GM19468 (cell line): ENCODE measurements around the gene CRAMP1.
"Not testable (repeated sequence)": the region's sequence is repeated elsewhere in the genome, so short reads cannot be mapped to it uniquely, and the experiment has no call there.

Experiments
- ATAC-seq: cut with Tn5 transposase; IDR thresholded peaks from one replicate; pipeline ENCODE4 v1.9.1; 2021; ENCODE audit warnings: mild to moderate bottlenecking, moderate library complexity, moderate number of reproducible peaks; ENCODE audit not compliant: unreplicated experiment; ENCODE audit errors: extremely low read depth

CRAMP1 gene

GRCh38 chr16:1705688-1706385, 93.7 kb downstream of the CRAMP1 start, which contains the start of gene MAPK8IP3:
Gene MAPK8IP3 (plus strand): TSS chr16:1706195. CDS start chr16:1706340, 145 bp downstream.
- ATAC-seq, result peak; percentile 61

- no peak for ATAC-seq
Measured at GRCh38 chr16:1706386-1707192, 94.4 kb downstream of the CRAMP1 start.

DNA sequence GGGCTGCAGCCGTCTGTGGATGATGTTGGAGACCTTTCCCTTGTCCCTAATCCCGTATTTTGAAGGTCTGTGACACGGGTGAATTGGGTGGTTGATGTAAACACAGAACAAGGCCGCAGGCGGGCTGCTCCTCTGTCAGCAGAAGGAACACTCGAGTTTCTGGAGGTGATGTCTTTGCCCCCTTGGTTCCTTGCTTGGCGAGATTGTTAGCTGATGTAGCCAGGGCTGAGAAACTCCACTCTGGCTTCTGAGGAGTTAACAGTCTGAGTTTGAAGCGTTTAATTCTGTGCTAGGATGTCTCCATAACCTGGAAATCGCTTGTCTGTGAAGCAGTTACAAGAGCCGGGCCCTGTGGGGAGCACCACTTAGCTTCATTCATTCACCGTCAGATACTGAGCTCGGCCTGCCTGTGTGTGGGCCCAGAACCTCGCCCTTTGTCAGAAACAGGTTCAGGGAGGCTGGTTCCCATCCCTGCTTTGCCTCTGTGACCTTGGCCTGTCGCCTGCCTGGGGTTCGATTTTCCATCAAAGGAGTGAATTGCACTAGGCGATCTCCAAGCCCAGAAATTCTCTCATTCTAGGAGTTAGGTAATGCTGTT, 95.1 kb downstream of the CRAMP1 start:
- no peak for ATAC-seq

- no peak for ATAC-seq
Measured at GRCh38 chr16:1708083-1708767, 96.1 kb downstream of the CRAMP1 start.

DNA sequence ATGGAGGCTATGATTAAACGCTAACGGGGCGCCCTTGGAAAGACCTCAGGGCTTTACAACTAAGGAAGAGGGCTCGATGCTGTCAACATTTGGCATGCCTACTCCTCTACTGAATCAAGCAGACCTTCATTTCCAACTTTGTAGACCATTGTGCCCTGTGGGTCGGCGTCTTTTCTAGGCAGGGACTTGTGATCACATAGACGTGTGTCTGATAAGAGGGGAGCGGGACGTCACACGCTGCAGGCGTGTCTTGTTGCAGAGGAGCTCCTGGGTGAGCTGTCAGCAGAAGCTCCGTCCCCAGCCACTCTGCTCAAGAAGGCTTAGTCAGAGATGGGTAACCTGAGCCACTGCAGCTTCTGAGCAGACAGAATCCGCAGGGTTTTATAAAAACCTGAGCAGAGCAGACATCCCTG, 96.6 kb downstream of the CRAMP1 start:
- no peak for ATAC-seq

GRCh38 chr16:1709356-1709755, 97.2 kb downstream of the CRAMP1 start:
- ATAC-seq, result no peak

DNA sequence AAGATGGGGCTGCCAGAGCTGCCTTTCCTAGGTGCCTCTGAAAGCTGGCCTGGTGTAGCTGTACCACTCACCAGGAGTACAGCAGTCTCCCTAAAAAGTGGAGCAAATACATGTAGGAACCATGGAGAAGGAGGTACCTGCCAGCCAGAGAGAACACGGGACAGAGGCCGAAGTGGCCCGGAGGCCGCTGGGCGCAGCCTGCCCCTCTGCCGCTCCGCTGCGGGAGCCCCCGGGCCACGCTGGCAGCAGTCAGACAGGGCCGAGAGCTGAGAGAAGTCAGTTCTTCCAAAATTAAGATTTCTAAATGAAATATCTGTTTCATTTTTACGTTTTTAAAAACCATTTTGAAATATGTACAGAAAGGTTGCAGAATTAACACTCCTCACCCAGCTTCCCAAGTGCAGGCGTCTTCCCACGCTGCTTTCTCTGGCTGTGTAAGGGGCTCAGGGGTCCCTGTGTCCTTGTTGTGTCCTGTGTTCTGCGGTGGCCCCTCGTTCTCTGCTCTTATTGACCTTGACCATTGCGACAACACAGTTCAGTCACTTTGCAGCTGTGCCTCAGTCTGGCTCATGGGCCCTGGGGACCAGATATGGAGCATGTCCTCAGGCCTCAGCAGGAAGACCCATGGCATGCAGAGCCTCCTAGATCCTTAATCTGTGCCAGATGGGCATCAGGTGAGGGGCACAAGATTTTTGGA, 98.8 kb downstream of the CRAMP1 start:
- ATAC-seq, result no peak

GRCh38 chr16:1712791-1713261, 100.7 kb downstream of the CRAMP1 start:
- no peak for ATAC-seq

GRCh38 chr16:1713331-1713730, 101.2 kb downstream of the CRAMP1 start:
- no peak for ATAC-seq

- ATAC-seq, result no peak
Measured at GRCh38 chr16:1713933-1714332, 101.8 kb downstream of the CRAMP1 start.

DNA sequence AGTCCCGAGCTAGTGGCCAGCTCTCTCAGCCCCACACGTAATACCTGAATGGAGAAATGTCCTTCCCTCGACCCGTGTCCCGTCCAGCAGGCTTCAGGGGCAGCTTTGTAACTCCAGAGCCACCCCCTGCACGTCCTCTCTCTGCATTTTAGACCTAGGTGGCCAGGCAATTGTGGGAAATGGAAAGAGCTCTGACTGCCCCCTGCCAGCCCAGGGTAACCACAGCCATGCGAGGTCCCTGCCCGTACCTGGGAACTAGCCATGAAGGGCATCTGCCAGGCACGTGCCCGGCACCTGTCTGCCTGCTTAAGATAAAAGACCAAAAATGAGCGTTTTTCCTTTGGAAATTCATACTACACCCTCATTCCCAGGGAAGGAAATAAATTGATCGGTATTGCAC, 103.1 kb downstream of the CRAMP1 start:
- ATAC-seq, result no peak

- ATAC-seq, result not testable (repeated sequence)
Measured at GRCh38 chr16:1718236-1718635, 106.1 kb downstream of the CRAMP1 start.

DNA sequence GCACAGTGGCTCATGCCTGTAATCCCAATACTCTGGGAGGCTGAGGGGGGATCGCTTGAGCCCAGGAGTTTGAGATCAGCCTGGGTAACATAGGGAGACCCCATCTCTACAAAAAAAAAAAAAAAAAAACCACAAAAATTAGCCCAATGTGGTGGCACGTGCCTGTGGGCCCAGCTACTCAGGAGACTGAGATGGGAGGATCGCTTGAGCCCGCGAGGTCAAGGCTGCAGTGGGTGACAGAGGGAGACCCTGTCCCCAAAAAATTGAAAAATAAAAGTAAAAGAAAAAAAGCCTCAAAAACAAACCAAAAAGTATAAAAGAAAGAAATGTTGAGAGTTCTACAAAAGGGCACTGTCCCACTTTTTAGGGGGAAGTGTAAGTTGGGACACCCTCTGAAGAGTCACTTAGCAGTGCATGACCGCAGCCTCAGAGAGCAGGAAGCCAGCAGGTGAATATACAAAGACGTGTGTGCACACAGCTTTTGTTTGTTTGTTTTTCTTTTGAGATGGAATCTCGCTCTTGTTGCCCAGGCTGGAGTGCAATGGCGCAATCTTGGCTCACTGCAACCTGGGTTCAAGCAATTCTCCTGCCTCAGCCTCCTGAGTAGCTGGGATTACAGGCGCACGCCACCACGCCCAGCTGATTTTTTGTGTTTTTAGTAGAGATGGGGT, 107.5 kb downstream of the CRAMP1 start:
- ATAC-seq, result not testable (repeated sequence)

DNA sequence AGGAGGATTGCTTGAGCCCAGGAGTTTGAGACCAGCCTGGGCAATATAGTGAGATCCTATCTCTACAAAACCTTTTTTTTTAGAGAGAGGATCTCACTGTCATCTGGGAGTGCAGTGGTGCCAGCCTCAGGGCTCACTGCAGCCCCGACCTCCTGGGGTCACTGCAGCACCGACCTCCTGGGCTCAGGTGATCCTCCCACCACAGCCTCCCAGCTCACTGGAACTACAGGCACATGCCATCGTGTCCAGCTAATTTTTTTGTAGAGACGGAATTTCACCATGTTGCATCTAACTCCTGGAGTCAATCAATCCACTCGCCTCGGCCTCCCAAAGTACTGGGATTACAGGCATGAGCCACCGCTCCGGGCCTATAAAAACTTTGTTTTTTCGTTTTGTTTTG, 109.2 kb downstream of the CRAMP1 start:
- ATAC-seq, result no peak

- no peak for ATAC-seq
Measured at GRCh38 chr16:1723450-1724147, 111.4 kb downstream of the CRAMP1 start.

DNA sequence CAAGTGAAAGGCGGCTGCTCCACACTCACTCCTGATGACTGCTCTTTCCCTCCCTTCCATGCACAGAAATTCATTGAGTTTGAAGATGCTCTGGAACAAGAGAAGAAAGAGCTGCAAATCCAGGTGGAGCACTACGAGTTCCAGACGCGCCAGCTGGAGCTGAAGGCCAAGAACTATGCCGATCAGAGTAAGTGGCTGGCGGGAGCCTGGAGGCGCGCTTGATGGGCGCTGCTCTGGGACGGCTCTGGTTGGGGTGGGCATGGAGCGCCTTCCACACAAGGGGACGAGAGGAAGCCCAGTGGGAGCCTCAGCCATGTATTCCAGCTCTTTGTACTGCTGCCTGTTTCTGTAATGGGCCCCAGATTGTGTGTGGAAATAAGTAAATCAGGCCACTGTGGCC, 112.3 kb downstream of the CRAMP1 start:
- no peak for ATAC-seq

DNA sequence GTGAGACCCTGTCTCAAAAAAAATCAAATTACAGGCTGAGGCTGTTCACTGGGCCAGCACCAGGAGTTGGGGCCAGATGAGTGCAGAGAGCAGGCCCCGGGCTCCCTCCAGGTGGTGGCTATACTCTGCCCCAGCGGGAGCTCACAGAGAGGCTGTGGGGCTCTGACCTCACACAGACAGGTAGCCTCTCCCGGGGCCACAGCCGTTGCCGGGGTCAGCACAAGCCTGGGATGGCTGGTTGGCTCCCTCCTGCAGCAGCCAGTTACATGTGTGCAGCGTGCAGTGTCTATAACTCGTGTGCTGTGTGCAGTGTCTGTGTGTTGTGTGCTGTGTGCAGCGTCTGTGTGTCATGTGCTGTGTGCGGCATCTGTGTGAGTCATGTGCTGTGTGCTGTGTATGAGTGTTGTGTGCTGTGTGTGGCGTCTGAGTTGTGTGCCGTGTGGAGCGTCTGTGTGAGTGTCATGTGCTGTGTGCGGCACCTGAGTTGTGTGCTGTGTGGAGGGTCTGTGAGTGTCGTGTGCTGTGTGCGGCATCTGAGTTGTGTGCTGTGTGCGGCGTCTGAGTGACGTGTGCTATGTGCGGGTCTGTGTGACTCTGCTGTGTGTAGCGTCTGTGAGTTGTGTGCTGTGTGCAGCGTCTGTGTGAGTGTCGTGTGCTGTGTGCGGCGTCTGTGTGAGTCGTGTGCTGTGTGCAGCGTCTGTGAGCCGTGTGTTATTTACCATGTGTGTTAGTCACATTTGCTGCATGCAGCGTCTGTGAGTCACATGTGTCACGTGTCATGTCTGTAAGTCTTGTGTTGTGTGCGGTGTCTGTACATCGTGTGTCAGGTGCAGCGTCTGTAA, 114.7 kb downstream of the CRAMP1 start:
- ATAC-seq, result no peak
